HG03025 (cell line): ENCODE measurements around the gene TOM1L2.
A peak's percentile ranks its signal among the peaks of the same experiment; 100 is the strongest.

Source experiments
- ATAC-seq: cut with Tn5 transposase; IDR thresholded peaks from one replicate; pipeline ENCODE4 v1.9.1; 2021; ENCODE audit warnings: mild to moderate bottlenecking, moderate library complexity; ENCODE audit not compliant: unreplicated experiment, low FRiP score

Gene TOM1L2

DNA sequence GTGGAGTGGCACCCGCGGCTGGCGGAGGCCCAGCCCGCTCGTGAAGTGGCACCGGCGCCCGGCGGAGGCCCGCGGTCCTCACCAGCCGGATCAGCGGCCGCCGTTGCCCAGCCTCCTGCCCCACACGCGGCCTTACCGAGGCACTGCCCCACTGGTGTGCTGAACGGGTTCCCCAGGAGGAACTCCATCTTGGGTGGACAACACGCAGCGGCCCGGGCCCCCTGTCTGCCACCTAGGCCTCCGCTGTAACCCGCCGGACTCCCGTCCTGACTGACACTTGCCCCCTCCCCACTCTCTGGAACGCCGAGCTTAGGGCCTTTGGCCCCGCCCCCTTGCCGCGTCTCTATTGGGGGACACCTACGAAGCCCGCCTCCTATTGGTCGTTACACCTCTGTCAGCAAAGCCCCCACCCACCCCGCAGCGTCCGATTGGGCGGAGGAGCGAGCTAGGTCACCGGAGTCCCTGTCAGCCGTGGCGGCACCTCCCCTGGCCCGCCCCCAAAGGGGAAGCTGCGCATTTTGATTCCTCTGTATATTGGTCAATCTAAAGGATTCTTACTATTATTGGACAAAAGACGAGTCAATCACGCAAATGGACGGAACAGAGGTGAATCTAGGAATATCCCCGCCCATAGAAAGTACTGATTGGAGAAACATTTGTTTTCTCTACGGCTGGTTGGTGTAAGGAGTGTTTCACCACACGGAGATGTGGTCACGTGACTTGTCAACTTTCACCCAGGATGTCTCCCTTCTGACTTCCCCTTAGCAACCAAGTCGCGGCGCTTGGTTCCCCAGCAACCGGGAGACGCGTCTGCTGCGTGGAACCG is at the start of gene TOM1L2, which contains the start of gene DRC3:
Gene TOM1L2 (minus strand): TSS at position 275 of the 826 bp plus-strand sequence. CDS start 87 bp downstream, at position 188.
Gene DRC3 (plus strand): TSS at position 737 of the 826 bp plus-strand sequence. CDS start 4,737 bp downstream, outside the sequence.
- peak; percentile 90 for ATAC-seq

DNA sequence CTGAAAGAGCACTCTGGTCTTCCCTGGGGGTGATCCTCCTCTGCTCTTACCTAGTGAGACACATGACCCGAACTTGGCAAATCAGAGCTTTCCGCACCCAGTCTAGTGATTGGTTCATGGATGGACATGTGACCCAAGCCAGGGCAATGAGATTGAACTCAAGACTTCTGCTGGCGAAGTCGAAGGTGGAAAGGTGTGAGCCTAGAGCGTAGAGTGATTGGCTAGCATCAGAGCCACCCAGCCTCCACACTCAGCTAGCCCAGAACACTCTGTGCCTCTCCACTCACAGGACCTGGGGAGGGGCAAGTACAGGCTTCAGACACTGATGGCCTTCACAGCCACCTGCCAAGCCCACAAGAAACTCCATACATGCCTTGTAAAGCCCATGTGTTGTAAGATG is 49.2 kb upstream of the TOM1L2 start:
- ATAC-seq = no peak

- ATAC-seq = no peak
These were observed 48.8 kb upstream of the TOM1L2 start for GRCh38 chr17:18020971-18021370.

DNA sequence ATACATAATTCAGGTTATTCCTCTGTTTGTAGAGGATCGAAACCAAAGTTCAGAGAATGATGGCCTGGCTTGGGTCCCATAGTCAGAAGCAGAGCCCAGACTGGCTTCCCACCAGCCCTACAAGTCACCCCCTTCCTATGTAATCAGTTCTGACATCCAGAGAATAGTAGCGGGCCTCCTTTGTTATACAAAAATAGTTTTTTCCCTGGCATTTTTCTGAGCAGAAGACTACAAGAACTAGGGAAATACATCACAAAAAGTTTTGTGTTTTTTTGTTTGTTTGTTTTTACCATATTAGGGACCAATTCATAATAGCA is 47.6 kb upstream of the TOM1L2 start:
- no peak for ATAC-seq

GRCh38 chr17:18018411-18018921 is 46.3 kb upstream of the TOM1L2 start:
- no peak for ATAC-seq

DNA sequence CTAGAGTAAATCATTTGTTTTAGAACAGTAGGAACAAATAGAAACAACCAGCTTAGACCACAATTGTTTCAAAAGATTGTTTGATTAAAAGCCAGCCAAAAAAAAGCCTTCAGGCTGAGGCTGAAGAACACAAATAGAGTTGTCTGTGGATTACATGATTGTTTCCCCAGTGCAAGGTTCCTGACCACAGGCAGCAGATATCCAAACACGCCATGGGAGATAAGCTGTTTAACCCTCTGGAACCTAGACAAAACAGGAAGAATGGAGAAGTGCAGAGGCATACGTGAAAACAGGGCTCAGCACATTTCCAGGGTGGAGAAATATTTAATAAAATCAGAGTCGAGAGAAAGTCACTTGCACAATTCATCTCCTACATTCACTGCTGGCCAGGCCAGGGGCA is 45.8 kb upstream of the TOM1L2 start:
- no peak for ATAC-seq

DNA sequence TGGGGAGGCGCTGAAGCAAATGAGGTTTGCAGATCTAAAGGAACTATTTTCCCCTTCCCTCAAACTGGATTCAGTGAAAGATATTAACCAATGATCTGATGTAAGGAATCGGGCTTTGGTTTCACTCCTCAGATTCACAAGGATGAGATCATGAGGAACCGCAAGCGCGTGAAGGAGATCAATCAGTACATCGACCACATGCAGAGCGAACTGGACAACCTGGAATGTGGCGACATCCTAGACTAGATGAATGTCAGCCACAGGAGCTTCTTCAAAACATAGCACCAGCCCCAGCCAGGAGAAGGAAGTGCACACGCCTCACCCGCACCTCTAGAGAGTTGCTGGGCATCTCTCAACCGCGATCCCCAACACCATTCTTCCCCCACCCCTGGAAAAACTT is 44.2 kb upstream of the TOM1L2 start:
- no peak for ATAC-seq

DNA sequence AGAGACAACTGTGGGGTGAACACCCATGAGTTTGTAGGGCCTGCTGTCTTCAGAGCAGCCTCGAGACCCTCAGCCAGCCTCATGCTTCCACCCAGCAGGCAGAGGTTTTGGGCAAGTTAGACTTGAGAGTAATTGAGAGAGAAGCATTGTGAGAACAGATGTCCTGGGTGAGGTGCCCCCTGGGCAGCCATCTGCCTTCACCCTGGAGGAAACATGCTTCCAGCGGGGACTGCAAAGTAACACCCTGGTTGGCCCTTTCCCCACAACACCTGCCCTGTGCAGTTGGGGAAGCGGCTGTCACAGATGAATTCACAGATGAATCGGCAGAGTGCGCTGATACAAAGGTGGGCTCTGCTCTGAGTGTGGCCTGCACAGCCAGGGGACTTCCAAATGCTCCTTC is 43.4 kb upstream of the TOM1L2 start:
- ATAC-seq = no peak

GRCh38 chr17:18014006-18014405 is 41.8 kb upstream of the TOM1L2 start:
- ATAC-seq = no peak

DNA sequence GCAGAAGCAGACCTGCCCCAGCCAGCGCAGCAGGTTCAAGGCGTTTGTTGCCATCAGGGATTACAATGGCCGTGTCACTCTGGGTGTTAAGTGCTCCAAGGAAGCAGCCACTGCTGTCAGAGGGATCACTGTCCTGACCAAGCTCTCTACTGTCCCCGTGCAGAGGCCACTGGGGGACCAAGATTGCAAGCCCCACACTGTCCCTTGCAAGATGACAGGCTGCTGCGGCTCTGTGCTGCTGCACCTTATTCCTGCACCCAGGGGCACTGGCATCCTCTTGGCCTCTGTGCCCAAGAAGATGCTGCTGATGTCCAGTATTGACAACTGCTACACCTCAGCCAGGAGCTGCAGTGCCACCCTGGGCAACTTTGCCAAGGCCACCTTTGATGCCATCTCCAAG is 39.1 kb upstream of the TOM1L2 start:
- ATAC-seq = no peak

DNA sequence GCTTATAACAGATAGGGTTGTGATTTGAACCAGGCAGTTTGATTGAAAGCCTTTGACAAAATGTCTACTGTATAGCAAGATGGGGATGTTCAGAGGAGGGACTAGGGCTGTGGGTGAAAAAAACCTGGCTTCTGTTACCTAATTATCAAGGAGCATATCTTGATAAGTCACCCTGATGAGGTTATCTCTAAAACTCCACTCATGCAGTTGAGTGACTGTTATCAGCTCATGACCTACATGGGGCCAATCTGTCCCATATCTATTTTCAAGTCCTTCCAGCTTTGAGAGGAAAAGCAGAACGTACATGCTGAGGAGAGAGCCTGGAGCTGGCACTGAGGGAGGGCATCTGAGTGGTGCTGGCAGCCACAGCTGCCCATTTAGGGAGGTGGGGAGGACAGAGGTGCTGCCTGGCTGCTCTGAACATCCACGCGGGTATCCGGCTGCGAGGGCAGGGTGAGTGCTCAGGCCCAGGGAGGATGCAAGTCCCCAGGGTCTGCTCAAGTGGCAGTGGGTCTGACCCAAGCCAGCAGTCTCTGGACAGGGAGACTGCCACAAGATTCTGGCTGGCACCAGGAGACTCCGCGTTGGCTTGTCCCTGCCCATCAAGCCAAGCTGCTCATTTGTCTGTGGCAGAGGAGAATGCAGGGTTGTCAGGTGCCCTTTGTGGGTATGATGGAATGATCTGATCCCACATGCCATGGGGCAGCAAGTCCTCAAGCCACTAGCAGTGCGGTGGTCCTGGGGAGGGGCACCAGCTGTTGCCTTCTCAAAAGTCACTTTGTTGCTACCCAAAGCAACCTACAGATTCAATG is 37.6 kb upstream of the TOM1L2 start:
- no peak for ATAC-seq

DNA sequence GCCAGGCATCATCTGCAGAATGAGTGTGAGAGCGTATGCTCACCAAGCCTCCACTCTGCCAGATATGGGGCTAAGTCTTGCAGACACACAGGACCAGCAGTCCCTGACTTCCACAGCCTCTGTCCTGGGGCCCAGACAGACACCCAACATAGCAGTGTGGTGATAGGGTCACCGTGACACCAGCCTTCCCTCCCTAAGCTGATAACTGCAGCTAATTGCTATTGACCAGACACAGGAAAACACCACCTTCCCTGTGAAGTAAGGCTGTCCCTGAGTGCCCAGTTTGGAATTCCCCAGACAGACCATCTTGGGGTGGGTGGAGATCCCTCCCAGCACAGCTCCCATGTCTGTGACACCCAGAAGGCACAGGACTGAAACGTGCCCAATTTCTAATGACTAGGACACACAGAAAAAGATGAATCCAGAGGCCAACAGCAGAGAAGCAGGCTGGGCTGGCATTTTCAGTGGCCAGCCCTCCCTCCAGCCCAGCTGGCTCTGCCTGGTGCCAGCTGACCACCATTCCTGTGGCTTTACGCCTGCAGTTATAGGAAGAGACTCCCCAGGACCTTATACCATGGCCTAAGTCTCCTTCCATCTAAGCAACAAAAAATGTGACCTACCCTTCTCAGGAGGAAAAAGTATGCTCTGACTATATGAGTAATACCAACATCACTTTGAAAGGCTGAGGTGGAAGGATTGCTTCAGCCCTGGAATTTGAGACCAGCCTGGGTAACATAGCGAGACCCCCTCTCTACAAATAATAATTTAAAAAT is 36.5 kb upstream of the TOM1L2 start:
- ATAC-seq = no peak

GRCh38 chr17:18006495-18007239 is 34.5 kb upstream of the TOM1L2 start:
- no peak for ATAC-seq

DNA sequence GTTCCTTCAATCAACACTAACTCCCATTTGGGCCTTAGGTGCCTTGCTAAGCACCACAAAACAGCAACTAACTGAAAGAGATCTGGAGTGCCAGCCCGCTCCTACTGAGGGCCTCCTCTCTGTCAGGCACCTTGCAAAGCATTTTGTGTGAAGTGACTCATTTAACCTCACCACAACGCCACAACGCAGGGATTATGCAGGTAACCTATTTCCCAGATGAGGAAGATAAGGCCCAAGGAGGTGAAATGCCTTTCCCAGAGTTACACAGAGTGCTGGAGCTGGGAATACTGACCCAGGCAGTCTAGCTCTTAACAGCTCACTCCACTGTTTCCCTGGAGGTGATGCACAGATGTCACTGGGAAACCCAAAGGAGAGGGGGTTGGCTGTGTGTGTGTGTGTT is 33.3 kb upstream of the TOM1L2 start:
- no peak for ATAC-seq

- ATAC-seq = no peak
These were observed 32.7 kb upstream of the TOM1L2 start for GRCh38 chr17:18004884-18005305.

GRCh38 chr17:18004345-18004744 is 32.1 kb upstream of the TOM1L2 start:
- ATAC-seq = no peak

- no peak for ATAC-seq
These were observed 30.0 kb upstream of the TOM1L2 start for GRCh38 chr17:18002171-18002570.

DNA sequence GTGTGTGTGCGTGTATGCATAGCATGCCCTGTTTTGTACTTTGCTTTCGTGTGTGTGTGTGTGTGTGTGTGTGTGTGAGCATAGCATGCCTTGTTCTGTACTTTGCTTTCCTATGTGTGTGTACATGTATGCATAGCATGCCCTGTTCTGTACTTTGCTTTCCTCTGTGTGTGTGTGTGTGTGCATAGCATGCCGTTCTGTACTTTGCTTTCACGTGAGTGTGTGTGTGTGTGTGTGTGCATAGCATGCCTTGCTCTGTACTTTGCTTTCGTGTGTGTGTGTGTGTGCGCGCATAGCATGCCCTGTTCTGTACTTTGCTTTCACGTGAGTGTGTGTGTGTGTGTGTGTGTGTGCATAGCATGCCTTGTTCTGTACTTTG is 27.8 kb upstream of the TOM1L2 start:
- ATAC-seq = no peak

DNA sequence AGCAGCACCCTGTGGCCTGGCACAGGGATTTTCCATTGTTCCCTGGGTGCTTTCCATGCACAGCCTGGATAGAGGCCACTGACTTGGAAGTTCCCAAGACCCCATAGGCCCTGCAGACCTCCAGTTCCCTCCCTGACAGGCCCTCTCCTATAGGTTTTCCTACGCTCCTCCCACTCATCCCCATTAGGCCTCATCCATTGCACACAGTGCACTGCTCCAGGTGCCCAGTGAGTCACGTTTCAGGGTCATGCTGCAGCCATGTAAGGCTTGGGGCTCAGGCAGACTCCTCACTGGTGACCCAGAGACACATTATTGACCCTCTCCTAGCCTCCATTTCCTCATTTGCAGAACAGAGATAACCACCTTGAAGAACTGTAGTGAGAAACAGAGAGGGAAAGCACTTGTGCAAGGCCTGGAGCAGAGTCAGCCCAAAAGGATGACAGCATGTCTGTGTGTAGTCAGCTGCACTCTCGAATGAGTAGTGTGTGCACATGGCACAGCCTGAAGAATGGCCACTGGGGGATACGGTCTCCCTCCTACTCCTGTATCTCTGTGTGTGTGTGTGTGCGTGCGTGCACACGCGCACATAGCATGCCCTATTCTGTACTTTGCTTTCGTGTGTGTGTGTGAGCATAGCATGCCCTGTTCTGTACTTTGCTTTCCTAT is 27.3 kb upstream of the TOM1L2 start:
- ATAC-seq = no peak

DNA sequence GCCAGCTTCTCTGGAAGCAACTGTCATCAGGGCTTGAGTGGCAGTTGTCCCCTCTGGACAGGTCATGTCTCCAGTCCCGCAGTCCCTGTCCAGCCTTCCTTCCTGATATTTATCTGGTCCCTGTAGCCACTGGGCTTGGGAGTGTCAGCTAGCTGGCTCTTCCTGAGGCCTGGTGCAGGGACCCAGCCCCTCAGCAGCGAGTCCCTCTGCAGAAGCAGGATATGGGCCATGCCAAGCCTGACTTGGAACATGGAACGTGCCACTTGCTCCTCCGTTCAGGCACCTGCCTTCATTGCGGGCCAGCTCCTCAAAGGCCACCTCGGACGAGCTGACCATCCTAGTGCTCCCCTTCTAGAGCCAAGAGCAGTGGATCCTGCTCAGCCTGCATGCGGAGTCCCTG is 26.7 kb upstream of the TOM1L2 start:
- ATAC-seq = no peak
